Suprapubic skin (tissue), 4 donors: ENCODE data around the gene PCSK5. TPM values are rescaled to one million over a fixed set of nuclear protein-coding genes. Genes with fewer than 3 reads are reported as not detected.
A peak's percentile ranks its signal among the peaks of the same experiment; 100 is the strongest.

ENCODE experiments used
- DNase-seq, 2 donors: peaks; one replicate each; pipeline ENCODE4 v3.0.0-alpha.2; 2019; ENCODE audit warnings: low spot score in 2 of 2
- H3K27ac ChIP-seq: fragments of 200-600 bp; sonication (generic); one replicate; pipeline ENCODE4 v1.5.1; 2019
- H3K27me3 ChIP-seq: fragments of 200-600 bp; sonication (generic); one replicate; pipeline ENCODE4 v1.5.1; 2019
- H3K36me3 ChIP-seq: fragments of 200-600 bp; sonication (generic); one replicate; pipeline ENCODE4 v1.5.1; 2019
- H3K4me1 ChIP-seq: fragments of 200-600 bp; sonication (generic); one replicate; pipeline ENCODE4 v1.5.1; 2019
- H3K4me3 ChIP-seq: fragments of 200-600 bp; sonication (generic); one replicate; pipeline ENCODE4 v1.5.1; 2019; ENCODE audit warnings: mild to moderate bottlenecking
- H3K9me3 ChIP-seq: fragments of 200-600 bp; sonication (generic); one replicate; pipeline ENCODE4 v1.5.1; 2019
- EP300 ChIP-seq: sonication (generic); formaldehyde crosslinking; IDR thresholded peaks from one replicate; pipeline ENCODE4 v1.6.1; 2017; ENCODE audit warnings: antibody characterized with exemption
- POLR2A ChIP-seq, 2 donors: fragments of 450-650 bp; IDR thresholded peaks; one replicate each; pipeline ENCODE4 v1.6.1; 2017; ENCODE audit warnings: antibody characterized with exemption in 2 of 2, mild to moderate bottlenecking in 2 of 2, moderate library complexity in 2 of 2
- POLR2AphosphoS5 ChIP-seq, 3 donors: sonication (generic); formaldehyde crosslinking; IDR thresholded peaks; one replicate each; pipeline ENCODE4 v1.6.1; 2017; ENCODE audit warnings: antibody characterized with exemption in 3 of 3
- WGBS: methylation state at CpG from one replicate; pipeline ENCODE4 v1.1.5; 2018; 5-methylcytosine and 5-hydroxymethylcytosine counted together
- total RNA-seq, 4 donors: library from RNA; depleted of rRNA; stranded (reverse); fragments of >200 nt; gene quantifications; one replicate each; pipeline ENCODE4 v1.1.0, GENCODE V29; 2016
- TF ChIP-seq, protein P1 (sequence below), 2 donors: fragments of 200-600 bp in 1 of 2; fragments of 450-650 bp in 1 of 2; sonication (generic) in 1 of 2; IDR thresholded peaks; one replicate each; pipeline ENCODE4 v1.5.1; 2016 to 2019; ENCODE audit warnings: antibody characterized with exemption in 2 of 2, mild to moderate bottlenecking in 1 of 2, moderate library complexity in 1 of 2

Gene PCSK5
- total RNA-seq, 4 donors from 2014 or later = 5.2 to 10.8 (median 7.3) TPM

DNA sequence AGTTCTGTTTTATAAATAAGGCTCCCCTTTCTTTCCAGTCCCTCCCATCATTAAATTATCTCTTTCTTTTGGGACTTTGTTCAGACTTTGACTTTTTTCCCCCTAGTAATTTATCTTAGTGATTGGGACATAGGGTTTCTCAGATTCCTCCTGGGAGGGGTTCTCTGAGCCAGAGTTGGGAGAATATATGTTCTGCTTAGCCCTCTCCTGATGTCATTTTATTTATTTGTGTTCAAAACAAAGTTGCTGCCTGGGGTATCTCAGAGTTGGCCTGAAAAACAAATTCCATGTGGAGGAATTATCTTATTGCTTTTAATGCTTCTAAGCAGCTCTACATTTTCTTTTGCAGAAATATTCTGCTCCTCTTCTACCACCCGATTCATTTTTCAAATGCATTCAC is 211.0 kb downstream of the PCSK5 start:
- Histone ChIP-seq H3K4me1 (peaks cover 6% of the 10 kb centered on the region), H3K36me3 (peaks cover 3% of the 10 kb centered on the region), H3K27ac (no peak overlapping the region), H3K27me3 (no peaks in the 10 kb centered on the region), H3K9me3 (no peaks in the 10 kb centered on the region), H3K4me3 (no peak overlapping the region)
- TF ChIP-seq, protein P1, sequence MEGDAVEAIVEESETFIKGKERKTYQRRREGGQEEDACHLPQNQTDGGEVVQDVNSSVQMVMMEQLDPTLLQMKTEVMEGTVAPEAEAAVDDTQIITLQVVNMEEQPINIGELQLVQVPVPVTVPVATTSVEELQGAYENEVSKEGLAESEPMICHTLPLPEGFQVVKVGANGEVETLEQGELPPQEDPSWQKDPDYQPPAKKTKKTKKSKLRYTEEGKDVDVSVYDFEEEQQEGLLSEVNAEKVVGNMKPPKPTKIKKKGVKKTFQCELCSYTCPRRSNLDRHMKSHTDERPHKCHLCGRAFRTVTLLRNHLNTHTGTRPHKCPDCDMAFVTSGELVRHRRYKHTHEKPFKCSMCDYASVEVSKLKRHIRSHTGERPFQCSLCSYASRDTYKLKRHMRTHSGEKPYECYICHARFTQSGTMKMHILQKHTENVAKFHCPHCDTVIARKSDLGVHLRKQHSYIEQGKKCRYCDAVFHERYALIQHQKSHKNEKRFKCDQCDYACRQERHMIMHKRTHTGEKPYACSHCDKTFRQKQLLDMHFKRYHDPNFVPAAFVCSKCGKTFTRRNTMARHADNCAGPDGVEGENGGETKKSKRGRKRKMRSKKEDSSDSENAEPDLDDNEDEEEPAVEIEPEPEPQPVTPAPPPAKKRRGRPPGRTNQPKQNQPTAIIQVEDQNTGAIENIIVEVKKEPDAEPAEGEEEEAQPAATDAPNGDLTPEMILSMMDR (IDR thresholded peaks at IDR 0.05) = no peak
- TF ChIP-seq POLR2AphosphoS5 (IDR thresholded peaks at IDR 0.05) (no peak), POLR2A (IDR thresholded peaks at IDR 0.05) (no peak)
- WGBS = 71% methylated on average over 1 of the region's 1 CpG
- no peak for DNase-seq

DNA sequence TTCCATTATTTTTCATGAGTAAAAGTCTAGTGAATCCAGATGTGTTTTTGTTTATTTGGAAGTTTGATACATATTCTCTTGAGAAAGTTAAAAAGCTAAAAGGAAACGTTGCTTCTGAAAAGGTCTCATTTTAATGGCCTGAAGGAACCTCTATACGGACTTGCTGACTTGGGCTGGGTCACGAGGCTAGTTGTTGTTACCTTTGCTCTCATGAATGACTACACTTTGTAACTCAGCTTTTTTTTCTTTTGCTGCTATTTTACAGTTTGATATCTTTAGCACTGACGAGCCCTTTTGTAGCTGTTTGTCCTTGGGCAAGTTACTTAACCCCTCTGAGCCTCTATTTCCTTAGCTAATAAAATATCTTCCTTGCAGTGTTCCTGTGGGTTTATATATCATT is 211.5 kb downstream of the PCSK5 start:
- 66% methylated on average over 4 of the region's 4 CpGs for WGBS
- H3K4me3 ChIP-seq = no peak overlapping the region
- no peak overlapping the region for H3K27ac ChIP-seq
- H3K9me3 ChIP-seq = no peaks in the 10 kb centered on the region
- DNase-seq = no peak
- H3K4me1 ChIP-seq = peaks cover 8% of the 10 kb centered on the region
- peaks cover 3% of the 10 kb centered on the region for H3K36me3 ChIP-seq
- TF ChIP-seq POLR2AphosphoS5 (IDR thresholded peaks at IDR 0.05) (no peak), EP300 (no peak)
- TF ChIP-seq, protein P1 (IDR thresholded peaks at IDR 0.05) = no peak
- no peaks in the 10 kb centered on the region for H3K27me3 ChIP-seq

DNA sequence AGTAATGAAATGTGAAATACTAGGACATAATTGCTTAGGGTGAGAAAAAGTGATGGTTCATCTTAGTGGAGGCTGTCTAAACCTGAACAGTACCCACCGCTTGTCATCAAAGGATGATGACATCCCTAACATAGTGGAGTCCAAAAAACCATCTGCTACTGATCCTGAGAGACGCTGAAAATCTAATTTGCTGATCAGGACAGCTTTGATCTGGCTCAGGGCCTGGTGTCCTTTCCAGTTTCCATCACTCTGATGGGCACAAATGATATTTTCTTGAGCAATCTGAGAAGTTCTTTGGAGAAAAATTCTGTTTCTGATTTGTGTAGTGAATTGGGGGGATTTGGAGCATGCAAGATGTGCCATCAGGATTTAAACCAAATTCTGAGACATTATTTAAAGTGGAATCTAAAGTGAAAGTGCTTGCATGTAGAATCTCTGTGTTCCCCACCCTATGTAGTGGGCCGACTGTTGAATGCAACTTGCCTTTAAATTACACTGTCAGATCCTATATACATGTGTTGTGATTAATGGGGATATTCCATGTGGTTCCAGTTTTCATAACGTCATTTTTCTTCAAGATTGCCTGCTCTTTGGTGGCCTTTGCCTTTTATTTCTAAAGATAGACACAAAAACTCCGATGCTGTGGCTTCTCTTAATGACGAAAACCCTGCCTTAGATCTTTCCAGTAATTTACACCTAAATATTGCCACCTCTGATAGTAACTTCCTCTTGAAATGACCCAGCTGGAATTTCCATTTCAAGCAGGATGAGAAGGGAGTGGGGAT is 213.2 kb downstream of the PCSK5 start:
- TF ChIP-seq, protein P1 (IDR thresholded peaks at IDR 0.05) = no peak
- TF ChIP-seq EP300 (no peak), POLR2A (IDR thresholded peaks at IDR 0.05) (no peak), POLR2AphosphoS5 (IDR thresholded peaks at IDR 0.05) (no peak)
- no peak for DNase-seq
- H3K9me3 ChIP-seq = no peaks in the 10 kb centered on the region
- peaks cover 10% of the 10 kb centered on the region for H3K4me1 ChIP-seq
- 68% methylated on average over 6 of the region's 6 CpGs for WGBS
- H3K4me3 ChIP-seq = no peak overlapping the region
- no peak overlapping the region for H3K27ac ChIP-seq
- no peaks in the 10 kb centered on the region for H3K27me3 ChIP-seq
- no peaks in the 10 kb centered on the region for H3K36me3 ChIP-seq

DNA sequence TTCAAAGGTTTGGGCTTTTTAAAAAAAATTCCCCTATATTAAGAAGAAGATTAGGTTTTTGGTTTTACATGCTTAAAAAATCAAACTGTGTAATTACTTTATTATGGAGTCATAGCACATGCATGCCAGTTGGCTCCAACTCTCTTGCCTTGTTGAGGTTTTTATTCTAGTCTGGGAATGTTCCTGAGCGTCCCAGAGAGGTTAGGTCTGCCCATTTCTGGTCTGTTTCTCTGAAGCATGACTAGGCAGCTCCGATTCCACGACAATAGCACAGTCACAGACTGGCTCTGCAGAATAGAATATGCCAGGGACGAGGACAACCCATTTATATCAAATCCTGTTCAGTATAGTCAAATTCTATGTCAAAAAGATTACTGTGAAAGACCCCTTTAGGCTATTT is 217.0 kb downstream of the PCSK5 start:
- no peak for DNase-seq
- no peaks in the 10 kb centered on the region for H3K36me3 ChIP-seq
- TF ChIP-seq EP300 (no peak), POLR2AphosphoS5 (IDR thresholded peaks at IDR 0.05) (peak in 1 of 3 donors; percentile 54), POLR2A (IDR thresholded peaks at IDR 0.05) (no peak)
- TF ChIP-seq, protein P1 (IDR thresholded peaks at IDR 0.05) = no peak
- 34% methylated on average over 4 of the region's 4 CpGs for WGBS
- no peak overlapping the region for H3K4me3 ChIP-seq
- no peaks in the 10 kb centered on the region for H3K9me3 ChIP-seq
- no peak overlapping the region for H3K27ac ChIP-seq
- H3K4me1 ChIP-seq = peaks cover 10% of the 10 kb centered on the region
- H3K27me3 ChIP-seq = no peaks in the 10 kb centered on the region

DNA sequence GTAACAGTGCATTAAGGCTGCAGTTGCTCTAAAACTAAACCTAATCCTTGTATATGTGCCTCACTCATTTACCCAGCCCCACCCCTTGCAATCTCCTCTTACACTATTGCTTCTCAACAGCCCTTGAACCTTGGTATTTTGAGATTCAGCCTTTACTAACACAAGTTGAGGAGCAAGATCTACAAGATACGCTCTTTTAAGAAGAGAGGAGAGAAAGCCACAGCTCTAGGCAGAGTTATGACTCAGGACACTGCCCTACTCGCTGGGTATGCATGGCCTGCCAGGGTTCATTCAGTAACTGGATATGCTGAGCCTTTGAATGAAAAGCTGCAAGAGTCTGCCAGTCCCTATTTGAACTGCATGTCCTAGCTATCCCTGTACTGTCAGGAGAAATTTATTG is 219.5 kb downstream of the PCSK5 start:
- Histone ChIP-seq H3K36me3 (no peaks in the 10 kb centered on the region), H3K27me3 (no peaks in the 10 kb centered on the region), H3K4me3 (no peak overlapping the region), H3K27ac (no peak overlapping the region), H3K9me3 (no peaks in the 10 kb centered on the region), H3K4me1 (peaks cover 10% of the 10 kb centered on the region)
- no peak for DNase-seq
- TF ChIP-seq, protein P1 (IDR thresholded peaks at IDR 0.05) = no peak
- TF ChIP-seq EP300 (no peak), POLR2A (IDR thresholded peaks at IDR 0.05) (no peak), POLR2AphosphoS5 (IDR thresholded peaks at IDR 0.05) (no peak)
- WGBS = 89% methylated on average over 2 of the region's 2 CpGs
